GM18526 (cell line): ENCODE measurements around the gene PKNOX2.

Experiments used
- POLR2A ChIP-seq: IDR thresholded peaks from 3 replicates; pipeline ENCODE4 v1.6.1; 2011; ENCODE audit not compliant: insufficient read length; ENCODE audit errors: extremely low read depth

The PKNOX2 gene

GRCh38 chr11:125207866-125208425 is 43.4 kb downstream of the PKNOX2 start:
- TF ChIP-seq POLR2A, result no peak

GRCh38 chr11:125210066-125210465 is 45.5 kb downstream of the PKNOX2 start:
- no peak for TF ChIP-seq POLR2A

GRCh38 chr11:125211191-125211947 is 46.8 kb downstream of the PKNOX2 start:
- TF ChIP-seq POLR2A, result no peak

- no peak for TF ChIP-seq POLR2A
These were observed 47.4 kb downstream of the PKNOX2 start for GRCh38 chr11:125211948-125212340.

GRCh38 chr11:125214601-125215565 is 50.3 kb downstream of the PKNOX2 start:
- TF ChIP-seq POLR2A, result no peak

GRCh38 chr11:125215976-125216375 is 51.4 kb downstream of the PKNOX2 start:
- no peak for TF ChIP-seq POLR2A

- TF ChIP-seq POLR2A, result no peak
These were observed 53.8 kb downstream of the PKNOX2 start for GRCh38 chr11:125218336-125218735.

- no peak for TF ChIP-seq POLR2A
These were observed 56.9 kb downstream of the PKNOX2 start for GRCh38 chr11:125221461-125221860.

GRCh38 chr11:125222494-125222893 is 57.9 kb downstream of the PKNOX2 start:
- no peak for TF ChIP-seq POLR2A

GRCh38 chr11:125223901-125224361 is 59.4 kb downstream of the PKNOX2 start:
- TF ChIP-seq POLR2A, result no peak

GRCh38 chr11:125224391-125225021 is 60.0 kb downstream of the PKNOX2 start:
- TF ChIP-seq POLR2A, result no peak

- no peak for TF ChIP-seq POLR2A
These were observed 60.9 kb downstream of the PKNOX2 start for GRCh38 chr11:125225401-125225800.

- no peak for TF ChIP-seq POLR2A
These were observed 61.5 kb downstream of the PKNOX2 start for GRCh38 chr11:125226031-125226430.

GRCh38 chr11:125226706-125227105 is 62.2 kb downstream of the PKNOX2 start:
- no peak for TF ChIP-seq POLR2A

GRCh38 chr11:125227151-125227550 is 62.6 kb downstream of the PKNOX2 start:
- no peak for TF ChIP-seq POLR2A

- TF ChIP-seq POLR2A, result no peak
These were observed 63.9 kb downstream of the PKNOX2 start for GRCh38 chr11:125228445-125228844.

GRCh38 chr11:125228993-125229392 is 64.4 kb downstream of the PKNOX2 start:
- no peak for TF ChIP-seq POLR2A
